Stimulated activated CD4-positive, alpha-beta T cell treated with anti-CD3 and anti-CD28 coated beads, Interleukin-4, amount 100 ng/mL, for 1 hour (primary cell): Measurements from ENCODE around the gene RRAS.
"Not testable (repeated sequence)": the region's sequence is repeated elsewhere in the genome, so short reads cannot be mapped to it uniquely, and the experiment has no call there.

Experiments used
- DNase-seq: peaks from one replicate; pipeline ENCODE4 v3.0.0-alpha.2; 2020

Gene RRAS

GRCh38 chr19:49652551-49653465 lies 12.9 kb upstream of the RRAS start:
- DNase-seq = no peak

GRCh38 chr19:49651820-49652550 lies 12.0 kb upstream of the RRAS start:
- no peak for DNase-seq

GRCh38 chr19:49651029-49651819 lies 11.3 kb upstream of the RRAS start:
- DNase-seq = no peak

- DNase-seq = no peak
Measured at GRCh38 chr19:49646586-49646985, 6.6 kb upstream of the RRAS start.

- no peak for DNase-seq
Measured at GRCh38 chr19:49645995-49646394, 6.1 kb upstream of the RRAS start.

- DNase-seq = no peak
Measured at GRCh38 chr19:49645592-49645991, 5.6 kb upstream of the RRAS start.

GRCh38 chr19:49643466-49643865 lies 3.5 kb upstream of the RRAS start:
- no peak for DNase-seq

GRCh38 chr19:49642492-49643035 lies 2.6 kb upstream of the RRAS start:
- no peak for DNase-seq

GRCh38 chr19:49641688-49642491 lies 1.9 kb upstream of the RRAS start, which contains the start of gene SCAF1:
TSS of gene SCAF1 (plus strand) at chr19:49642209. CDS start at chr19:49645027, 2,818 bp downstream.
- peak; percentile 99 for DNase-seq

GRCh38 chr19:49639401-49640112 lies 386 bp downstream of the RRAS start:
- no peak for DNase-seq

GRCh38 chr19:49637821-49638738 lies 1.9 kb downstream of the RRAS start:
- DNase-seq = no peak

GRCh38 chr19:49636233-49636932 lies 3.6 kb downstream of the RRAS start:
- no peak for DNase-seq

- DNase-seq = no peak
Measured at GRCh38 chr19:49635530-49636232, 4.3 kb downstream of the RRAS start.

GRCh38 chr19:49633273-49633672 lies 6.7 kb downstream of the RRAS start:
- not testable (repeated sequence) for DNase-seq

- no peak for DNase-seq
Measured at GRCh38 chr19:49632576-49632975, 7.4 kb downstream of the RRAS start.

GRCh38 chr19:49631610-49632192 lies 8.2 kb downstream of the RRAS start:
- DNase-seq = no peak

GRCh38 chr19:49631014-49631588 lies 8.8 kb downstream of the RRAS start:
- DNase-seq = no peak

- DNase-seq = no peak
Measured at GRCh38 chr19:49629659-49630058, 10.3 kb downstream of the RRAS start.
